NCI-H1694 treated with DMSO at 0.1 percent for 48 hours (cell line): ENCODE results near the gene DUS2.
A peak's percentile ranks its signal among the peaks of the same experiment; 100 is the strongest.
"Not testable (repeated sequence)": the region's sequence is repeated elsewhere in the genome, so short reads cannot be mapped to it uniquely, and the experiment has no call there.

Source experiments
- DNase-seq: peaks from one replicate; lab custom pipeline; 2025; lab: John Stamatoyannopoulos, UW

The DUS2 gene

DNA sequence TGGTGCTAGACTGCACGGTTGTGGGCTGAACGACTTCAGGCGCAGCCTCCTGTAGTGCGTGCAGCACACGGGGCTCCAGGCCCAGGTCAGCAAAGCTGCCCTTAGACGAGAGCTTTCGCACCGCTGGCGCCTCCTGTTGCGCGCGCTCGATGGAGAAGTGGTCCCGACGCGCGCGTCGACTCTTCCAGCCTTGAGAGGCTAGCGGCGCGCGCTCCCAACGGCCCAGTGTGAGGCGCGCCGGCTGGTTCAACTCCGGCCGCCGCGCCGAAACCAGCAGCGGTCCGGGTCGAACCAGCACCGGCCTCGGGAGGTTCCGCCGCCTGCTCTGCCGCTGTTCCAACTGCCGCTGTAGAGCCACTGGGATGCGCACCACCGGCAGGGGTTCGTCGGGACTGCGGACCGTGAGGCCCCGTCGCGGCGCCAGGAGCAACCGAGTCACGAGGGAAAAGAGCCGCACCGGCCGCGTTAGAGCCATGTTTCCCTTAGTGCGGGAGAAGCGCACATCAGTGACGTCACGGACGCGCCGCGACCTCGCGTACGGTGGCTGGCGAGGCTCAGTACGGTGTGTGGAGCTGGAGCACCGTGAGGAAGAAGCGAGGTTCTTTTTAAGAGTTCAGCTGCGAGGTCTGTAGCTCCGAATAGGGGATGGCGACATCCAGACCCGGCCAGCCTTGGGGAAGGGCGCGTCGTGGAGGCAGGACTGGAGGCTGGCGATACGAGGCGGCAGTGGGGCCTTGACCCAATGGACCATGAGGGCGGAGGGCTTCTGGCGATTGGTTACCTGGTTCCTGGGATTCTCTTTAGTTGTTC is at the start of gene DUS2, which contains the start of gene DDX28:
DUS2 (plus strand) TSS at position 557 of the 810 bp plus-strand sequence. CDS start 14,740 bp downstream, outside the sequence.
DDX28 (minus strand) TSS at position 505 of the 810 bp plus-strand sequence; CDS start at position 475, 30 bp downstream.
- DNase-seq, result peak; percentile 66

- DNase-seq, result no peak
These were observed 47.6 kb upstream of the DUS2 start for GRCh38 chr16:67975321-67976105.

DNA sequence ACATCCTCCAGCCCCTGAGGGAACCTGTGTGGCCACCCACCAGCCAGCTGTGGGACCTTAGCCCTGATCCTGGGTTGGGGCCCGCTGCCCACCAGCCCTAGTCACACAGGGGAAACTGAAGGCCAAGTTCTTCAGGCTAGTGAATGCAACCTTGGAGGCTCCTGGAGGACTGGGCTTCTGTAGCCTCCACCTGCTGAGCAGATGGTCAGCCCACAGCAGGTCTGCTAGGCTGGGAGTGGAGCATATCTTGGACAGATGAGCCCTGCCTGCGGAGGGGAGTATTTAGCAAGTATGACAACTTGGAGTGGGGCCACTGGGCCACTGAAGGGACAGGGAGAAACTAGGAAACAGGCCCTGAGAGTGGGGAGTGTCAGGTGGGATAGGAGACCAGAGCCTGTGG is 46.9 kb upstream of the DUS2 start:
- no peak for DNase-seq

- DNase-seq, result no peak
These were observed 46.1 kb upstream of the DUS2 start for GRCh38 chr16:67977005-67977404.

DNA sequence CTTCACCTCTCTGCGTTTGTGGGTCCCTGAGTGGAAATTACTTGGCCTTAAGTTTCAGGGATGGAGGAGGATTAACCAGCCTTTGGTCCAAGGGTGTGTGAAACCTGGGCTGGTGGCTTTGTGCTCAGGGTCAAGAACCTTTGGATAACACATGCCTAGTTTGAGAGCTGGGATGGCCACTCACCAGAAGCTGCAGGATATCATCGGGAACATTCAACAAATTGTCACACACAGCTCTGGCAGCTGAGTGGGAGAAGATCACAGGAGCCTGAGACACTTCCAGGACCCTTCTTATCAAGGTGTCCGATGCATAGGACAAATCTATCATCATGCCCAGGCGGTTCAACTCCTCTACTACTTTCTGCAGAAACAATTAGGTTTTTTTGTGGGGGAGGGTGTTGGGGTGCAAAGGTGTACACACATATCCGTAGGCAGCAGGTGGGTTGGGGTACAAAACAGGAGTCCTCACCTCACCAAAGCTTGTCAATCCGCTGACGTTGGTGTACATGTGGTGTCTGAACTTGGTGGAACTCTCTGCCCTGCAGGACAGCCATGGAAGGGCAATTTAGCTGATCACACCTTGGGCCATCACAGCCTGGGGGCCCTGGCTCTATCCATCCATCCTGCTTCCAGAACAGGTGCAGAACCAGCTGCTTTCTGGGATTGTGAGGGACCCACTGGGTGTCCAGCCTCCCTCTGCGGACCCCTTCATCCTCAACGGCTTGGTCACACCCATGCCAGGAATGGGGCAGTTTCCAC is 45.4 kb upstream of the DUS2 start:
- DNase-seq, result no peak

DNA sequence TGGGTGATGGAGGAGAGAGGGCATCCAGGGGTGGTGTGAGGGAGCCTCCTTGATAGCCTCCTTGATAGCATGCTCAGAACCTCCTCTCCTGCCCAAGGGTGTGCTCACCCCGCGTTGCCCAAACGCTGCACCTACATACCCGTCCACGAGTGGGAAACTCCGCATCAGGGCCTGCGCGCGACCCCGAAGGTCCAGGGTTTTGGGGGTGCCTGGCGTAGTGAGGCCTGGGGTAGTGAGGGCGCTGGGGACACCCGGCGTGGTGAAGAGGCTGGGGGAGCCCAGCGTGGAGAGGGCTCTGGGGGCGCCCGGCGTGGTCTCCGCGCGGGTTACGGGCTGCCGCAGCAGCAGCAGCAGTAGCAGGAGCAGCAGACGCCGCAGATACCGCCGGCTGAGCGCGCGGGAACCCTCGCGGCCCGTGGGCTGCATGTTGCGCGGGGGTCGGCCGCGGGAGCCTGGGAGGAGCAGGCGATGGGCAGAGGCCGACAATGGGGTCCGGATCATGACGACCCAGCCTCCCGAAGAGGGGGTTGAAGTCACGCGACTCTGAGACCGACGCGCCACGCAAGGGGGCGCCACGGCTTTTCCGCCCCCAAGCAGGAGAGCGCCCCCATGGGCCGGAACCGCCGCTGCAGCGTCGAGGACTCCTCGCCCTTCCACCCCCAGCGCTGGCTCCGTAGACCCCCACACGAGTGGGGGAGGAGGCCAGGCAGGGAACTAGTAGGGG is 43.0 kb upstream of the DUS2 start, which contains the start of gene DPEP3:
DPEP3 (minus strand) TSS at position 545 of the 724 bp plus-strand sequence; CDS start at position 426, 119 bp downstream.
- no peak for DNase-seq

DNA sequence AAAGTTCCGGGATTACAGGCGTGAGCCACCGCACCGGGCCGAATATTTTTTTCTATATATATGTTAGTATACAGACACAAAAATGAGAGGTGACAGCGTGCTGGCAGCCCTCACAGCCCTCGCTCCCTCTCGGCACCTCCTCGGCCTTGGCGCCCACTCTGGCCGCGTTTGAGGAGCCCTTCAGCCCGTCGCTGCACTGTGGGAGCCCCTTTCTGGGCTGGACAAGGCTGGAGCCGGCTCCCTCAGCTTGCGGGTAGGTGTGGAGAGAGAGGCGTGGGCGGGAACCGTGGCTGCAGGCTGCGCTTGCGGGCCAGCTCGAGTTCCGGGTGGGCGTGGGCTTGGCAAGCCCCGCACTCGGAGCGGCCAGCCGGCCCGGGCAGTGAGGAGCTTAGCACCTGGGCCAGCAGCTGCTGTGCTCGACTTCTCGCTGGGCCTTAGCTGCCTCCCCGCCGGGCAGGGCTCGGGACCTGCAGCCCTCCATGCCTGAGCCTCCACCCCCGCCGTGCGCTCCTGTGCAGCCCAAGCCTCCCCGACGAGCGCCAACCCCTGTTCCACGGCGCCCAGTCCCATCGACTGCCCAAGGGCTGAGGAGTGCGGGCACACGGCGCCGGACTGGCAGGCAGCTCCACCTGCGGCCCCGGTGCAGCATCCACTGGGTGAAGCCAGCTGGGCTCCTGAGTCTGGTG is 40.9 kb upstream of the DUS2 start:
- no peak for DNase-seq

DNA sequence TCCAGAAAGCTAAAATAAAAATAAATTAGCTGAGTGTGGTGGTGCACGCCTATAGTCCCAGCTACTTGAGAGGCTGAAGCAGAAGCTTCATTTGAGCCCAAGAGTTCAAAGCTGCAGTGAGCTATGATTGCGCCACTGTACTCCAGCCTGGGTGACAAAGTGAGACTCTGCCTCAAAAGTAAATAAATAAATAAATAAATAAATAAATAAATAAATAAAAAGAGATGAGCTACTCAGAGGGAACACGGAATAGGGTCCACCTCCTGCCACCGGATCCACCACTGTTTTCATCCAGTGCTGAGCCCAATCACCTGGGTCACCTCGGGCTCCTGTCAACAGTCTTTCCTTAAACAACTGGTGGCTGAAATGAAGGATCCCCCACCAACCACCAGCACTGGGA is 36.1 kb upstream of the DUS2 start:
- DNase-seq, result no peak

DNA sequence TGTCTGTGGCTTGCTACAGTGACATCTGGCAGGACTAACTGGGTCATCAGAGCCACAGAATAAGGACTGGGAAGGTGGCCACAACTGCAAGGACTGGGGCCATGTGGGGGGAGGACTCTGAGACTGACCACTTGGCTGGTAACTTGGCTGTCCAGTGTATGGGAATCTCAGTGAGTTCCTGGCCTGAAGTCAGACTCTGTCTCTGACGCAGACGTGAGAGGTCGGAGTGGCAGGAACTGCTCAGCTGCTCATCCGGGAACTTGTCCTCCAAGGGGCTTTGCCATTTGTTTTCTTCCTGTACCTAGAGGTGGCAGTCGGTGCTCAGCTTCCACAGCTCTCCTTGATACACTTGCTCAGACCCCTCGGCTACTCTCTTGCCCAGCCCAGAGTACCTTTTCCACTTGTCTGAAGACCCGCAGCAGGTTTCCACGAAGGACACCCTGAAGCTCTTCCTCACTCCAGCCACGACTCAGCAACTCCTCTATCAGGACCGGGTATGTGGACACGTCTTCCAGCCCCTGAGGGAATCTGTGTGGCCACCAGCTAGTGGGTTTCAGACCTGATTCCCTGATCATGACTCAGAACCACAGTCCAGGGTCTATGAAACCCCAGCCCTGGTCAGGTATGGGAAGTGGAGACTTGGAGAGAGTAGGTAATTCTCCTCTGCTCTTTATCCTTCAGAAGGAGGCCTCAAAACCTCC is 35.5 kb upstream of the DUS2 start:
- DNase-seq, result no peak

GRCh38 chr16:67988675-67989074 is 34.4 kb upstream of the DUS2 start:
- no peak for DNase-seq

DNA sequence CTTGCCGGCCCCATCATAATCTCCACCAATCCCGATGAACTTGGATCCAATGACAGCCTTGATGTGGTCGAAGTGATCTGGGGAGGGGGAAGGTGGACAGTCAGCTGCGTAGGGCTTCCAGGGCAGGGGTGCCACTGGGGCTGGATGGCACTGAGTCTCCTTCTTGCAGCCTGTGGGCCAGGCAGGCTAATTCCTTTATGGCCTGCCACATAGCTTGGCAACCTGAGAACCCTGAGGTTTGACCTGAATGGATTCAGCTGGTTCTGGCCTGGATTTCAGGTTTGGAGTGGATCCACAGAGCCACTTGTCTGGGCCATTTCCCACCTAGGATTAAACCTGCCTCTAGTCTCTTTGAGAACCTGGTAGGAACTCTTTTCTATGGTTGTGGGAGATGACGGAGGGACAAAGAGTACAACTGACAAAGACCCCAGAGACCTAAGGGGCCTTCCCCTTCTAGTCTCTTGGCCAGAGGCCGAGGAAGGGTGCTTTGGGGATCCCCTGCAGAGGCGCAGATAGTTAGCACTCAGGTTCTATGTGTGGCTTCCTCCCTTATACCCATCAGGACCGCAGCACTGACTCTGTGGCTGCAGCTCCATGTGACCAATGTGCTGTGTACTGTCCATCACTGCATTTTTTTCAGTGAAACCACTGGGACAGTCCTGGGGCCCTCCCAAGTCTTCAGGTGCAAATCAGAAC is 33.6 kb upstream of the DUS2 start:
- DNase-seq, result no peak

GRCh38 chr16:67990018-67990386 is 33.1 kb upstream of the DUS2 start:
- no peak for DNase-seq

DNA sequence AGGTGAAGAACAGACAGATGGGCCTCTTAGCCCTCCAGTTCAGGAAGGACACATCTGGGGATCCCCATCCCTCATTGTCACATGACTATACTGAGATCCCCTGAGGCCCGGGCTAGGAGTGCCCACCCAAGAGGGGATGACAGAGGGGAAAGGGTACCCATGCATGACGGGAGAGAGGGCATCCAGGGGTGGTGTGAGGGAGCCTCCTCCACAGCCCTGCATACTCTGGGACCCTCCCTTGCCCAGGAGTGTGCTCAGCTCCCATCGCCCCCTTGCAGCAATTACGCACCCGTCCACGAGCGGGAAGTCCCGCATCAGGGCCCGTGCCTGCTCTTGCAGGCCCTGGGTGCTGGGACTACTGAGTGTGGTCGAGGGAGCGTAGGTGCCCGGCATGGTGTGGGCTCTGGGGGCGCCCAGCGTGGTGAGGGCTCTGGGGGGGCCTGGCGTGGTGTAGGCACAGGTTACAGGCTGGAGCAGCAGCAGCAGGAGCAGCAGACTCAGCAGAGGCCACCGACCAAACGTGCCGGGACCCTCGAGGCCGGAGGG is 30.4 kb upstream of the DUS2 start:
- DNase-seq, result no peak

DNA sequence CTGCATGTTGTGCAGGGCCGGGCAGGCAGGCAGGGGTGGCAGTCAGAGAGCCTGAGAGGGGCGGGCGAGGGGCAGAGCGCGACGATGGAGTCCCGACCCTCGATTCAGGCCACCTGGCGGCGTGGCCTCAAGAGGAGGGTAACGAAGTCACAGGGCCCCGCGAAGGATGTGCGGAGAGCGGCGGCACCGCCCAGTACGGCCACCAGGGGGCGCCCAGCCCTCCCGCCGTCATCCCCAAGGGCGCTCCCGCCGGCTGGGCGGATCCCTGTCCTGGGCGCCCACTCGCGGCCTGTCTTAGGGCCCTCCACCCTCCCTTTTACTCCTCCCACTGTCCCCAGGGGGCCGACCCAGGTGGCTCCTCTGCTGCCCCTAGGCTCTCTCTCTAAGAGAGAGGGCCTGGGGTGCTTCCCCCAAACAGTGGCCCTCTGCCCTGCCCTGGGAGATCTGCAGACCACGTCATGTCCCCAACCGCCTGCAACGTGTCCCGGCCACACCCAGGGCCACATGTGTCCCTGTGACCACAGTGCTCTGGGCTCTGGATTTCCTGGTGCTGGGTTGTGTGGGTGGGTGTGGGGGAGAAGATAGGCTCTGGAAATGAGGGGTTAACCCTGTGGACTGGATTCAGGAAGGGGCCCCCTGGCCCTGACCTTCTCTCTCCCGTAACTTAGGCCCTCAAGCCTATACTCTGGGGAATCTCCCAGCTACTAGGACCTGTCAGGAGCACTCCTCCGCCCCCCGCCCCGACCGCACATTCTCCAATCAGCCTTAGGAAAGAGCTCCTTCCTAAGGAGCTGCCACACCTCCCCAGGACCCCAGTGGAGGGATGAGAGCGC is 29.7 kb upstream of the DUS2 start:
- DNase-seq, result peak; percentile 40

DNA sequence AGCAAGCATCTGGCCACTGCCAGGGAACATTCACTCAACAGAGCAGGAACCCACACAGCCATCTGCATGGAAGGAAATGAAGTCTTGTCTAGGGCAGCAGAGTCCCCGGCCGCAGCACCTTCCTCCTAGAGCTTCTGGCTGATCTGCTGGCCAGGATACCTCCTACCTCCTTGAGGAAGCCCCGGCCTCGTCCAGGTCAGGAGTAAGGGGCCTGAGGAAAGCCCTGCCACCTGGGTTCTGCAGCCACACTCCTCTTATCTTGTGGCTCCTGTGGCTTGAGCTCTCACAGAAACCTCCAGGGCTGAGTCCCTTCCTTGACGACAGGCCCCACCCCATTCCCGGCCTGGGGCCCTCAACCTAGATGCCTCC is 29.1 kb upstream of the DUS2 start:
- DNase-seq, result not testable (repeated sequence)

- DNase-seq, result no peak
These were observed 27.7 kb upstream of the DUS2 start for GRCh38 chr16:67995423-67995822.

DNA sequence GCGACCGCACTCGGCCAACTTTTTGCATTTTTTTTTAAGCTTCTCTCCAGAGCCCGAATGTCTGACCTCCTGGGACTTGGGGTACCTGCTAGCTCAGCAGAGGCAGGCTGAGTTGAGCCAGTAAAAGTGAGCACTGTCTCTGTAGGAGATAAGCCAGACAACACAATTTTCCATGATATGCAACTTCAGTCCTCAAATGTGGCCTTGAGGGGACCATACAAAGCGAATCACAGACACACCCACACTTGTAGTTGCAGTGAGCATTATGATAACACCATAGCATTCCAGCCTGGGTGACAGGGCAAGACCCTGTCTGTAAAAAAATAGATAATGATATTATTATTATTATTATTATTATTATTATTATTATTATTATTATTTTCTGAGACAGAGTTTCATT is 26.4 kb upstream of the DUS2 start:
- no peak for DNase-seq

DNA sequence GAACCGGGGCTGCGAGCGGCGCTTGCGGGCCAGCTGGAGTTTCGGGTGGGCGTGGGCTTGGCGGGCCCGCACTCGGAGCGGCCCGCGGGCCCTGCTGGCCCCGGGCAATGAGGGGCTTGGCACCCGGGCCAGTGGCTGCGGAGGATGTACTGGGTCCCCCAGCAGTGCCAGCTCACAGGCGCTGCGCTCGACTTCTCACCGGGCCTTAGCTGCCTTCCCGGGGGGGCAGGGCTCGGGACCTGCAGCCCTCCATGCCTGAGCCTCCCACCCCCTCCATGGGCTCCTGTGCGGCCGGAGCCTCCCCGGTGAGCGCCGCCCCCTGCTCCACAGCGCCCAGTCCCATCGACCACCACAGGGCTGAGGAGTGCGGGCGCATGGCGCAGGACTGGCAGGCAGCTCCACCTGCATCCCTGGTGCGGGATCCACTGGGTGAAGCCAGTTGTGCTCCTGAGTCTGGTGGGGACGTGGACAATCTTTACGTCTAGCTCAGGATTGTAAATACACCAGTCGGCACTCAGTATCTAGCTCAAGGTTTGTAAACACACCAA is 24.8 kb upstream of the DUS2 start:
- DNase-seq, result not testable (repeated sequence)
